Tibial nerve (tissue), 4 donors: Measurements from ENCODE around the gene KIDINS220. TPM values are rescaled to one million over a fixed set of nuclear protein-coding genes. Genes with fewer than 3 reads are reported as not detected.

Experiments
- DNase-seq, 2 donors: peaks; one replicate each; pipeline ENCODE4 v3.0.0-alpha.2; 2019; ENCODE audit warnings: low spot score in 2 of 2
- H3K27ac ChIP-seq, 4 donors: fragments of 200-600 bp; sonication (generic) in 3 of 4; one replicate each; pipeline ENCODE4 v1.5.1; 2017 to 2019; ENCODE audit warnings: mild to moderate bottlenecking in 1 of 4
- H3K27me3 ChIP-seq, 2 donors: fragments of 200-600 bp; sonication (generic) in 1 of 2; one replicate each; pipeline versions ENCODE4 v1.5.1 to v1.6.0; 2017 to 2019
- H3K36me3 ChIP-seq, 3 donors: fragments of 200-600 bp; sonication (generic); one replicate each; pipeline ENCODE4 v1.5.1; 2018 to 2019
- H3K4me1 ChIP-seq, 4 donors: fragments of 200-600 bp; sonication (generic) in 3 of 4; one replicate each; pipeline ENCODE4 v1.5.1; 2017 to 2019
- H3K4me3 ChIP-seq, 4 donors: fragments of 200-600 bp; sonication (generic) in 3 of 4; one replicate each; pipeline ENCODE4 v1.5.1; 2017 to 2019; ENCODE audit warnings: mild to moderate bottlenecking in 1 of 4, moderate library complexity in 1 of 4
- H3K9me3 ChIP-seq, 4 donors: fragments of 200-600 bp; sonication (generic) in 3 of 4; one replicate each; pipeline ENCODE4 v1.5.1; 2017 to 2019
- EP300 ChIP-seq, 2 donors: sonication (generic); formaldehyde crosslinking; IDR thresholded peaks; one replicate each; pipeline ENCODE4 v1.6.1; 2017; ENCODE audit warnings: antibody characterized with exemption in 2 of 2, mild to moderate bottlenecking in 1 of 2
- POLR2A ChIP-seq, 2 donors: fragments of 450-650 bp; IDR thresholded peaks; one replicate each; pipeline ENCODE4 v1.6.1; 2017; ENCODE audit warnings: antibody characterized with exemption in 2 of 2, mild to moderate bottlenecking in 2 of 2, moderate library complexity in 2 of 2
- WGBS, 2 donors: methylation state at CpG; one replicate each; pipeline ENCODE4 v1.1.5; 2018; 5-methylcytosine and 5-hydroxymethylcytosine counted together
- total RNA-seq, 4 donors: library from RNA; depleted of rRNA; stranded (reverse); fragments of >200 nt; gene quantifications; one replicate each; pipeline ENCODE4 v1.1.0, GENCODE V29; 2016
- TF ChIP-seq, protein P1 (sequence below), 5 experiments: fragments of 200-600 bp in 3 of 5; fragments of 450-650 bp in 2 of 5; sonication (generic) in 3 of 5; IDR thresholded peaks; one replicate each; pipeline ENCODE4 v1.5.1; 2016 to 2019; ENCODE audit warnings: antibody characterized with exemption in 5 of 5, mild to moderate bottlenecking in 3 of 5, moderate library complexity in 2 of 5

KIDINS220 gene
- total RNA-seq, 4 donors from 2014 or later: 80.1 to 131 (median 109) TPM

DNA sequence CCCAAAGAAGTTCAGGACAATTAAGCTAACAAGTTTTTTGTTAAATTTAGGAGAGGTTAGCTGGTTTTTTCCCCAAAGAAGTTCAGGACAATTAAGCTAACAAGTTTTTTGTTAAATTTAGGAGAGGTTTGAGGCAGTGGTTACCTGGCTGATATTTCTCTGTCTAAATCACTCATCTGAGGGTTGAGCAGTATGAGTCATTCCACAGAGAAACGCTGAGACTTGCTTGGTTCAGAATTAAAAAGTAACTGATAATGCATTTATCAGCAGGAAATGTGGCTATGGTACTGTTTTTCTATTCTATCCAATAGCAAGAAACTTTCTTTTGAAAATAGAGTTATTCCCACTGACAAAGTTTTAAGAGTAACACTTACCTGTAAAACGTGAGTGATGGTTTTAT, 22.8 kb upstream of the KIDINS220 start:
- 83 to 91% methylated on average over 2 of the region's 2 CpGs for WGBS, 2 donors
- H3K9me3 ChIP-seq: no peaks in the 10 kb centered on the region
- DNase-seq: no peak
- H3K4me1 ChIP-seq: no peaks in the 10 kb centered on the region
- H3K27me3 ChIP-seq: no peaks in the 10 kb centered on the region
- H3K36me3 ChIP-seq: peaks cover 0 to 44% (median 0%) of the 10 kb centered on the region in 3 donors
- no peak overlapping the region for H3K27ac ChIP-seq
- TF ChIP-seq, protein P1, sequence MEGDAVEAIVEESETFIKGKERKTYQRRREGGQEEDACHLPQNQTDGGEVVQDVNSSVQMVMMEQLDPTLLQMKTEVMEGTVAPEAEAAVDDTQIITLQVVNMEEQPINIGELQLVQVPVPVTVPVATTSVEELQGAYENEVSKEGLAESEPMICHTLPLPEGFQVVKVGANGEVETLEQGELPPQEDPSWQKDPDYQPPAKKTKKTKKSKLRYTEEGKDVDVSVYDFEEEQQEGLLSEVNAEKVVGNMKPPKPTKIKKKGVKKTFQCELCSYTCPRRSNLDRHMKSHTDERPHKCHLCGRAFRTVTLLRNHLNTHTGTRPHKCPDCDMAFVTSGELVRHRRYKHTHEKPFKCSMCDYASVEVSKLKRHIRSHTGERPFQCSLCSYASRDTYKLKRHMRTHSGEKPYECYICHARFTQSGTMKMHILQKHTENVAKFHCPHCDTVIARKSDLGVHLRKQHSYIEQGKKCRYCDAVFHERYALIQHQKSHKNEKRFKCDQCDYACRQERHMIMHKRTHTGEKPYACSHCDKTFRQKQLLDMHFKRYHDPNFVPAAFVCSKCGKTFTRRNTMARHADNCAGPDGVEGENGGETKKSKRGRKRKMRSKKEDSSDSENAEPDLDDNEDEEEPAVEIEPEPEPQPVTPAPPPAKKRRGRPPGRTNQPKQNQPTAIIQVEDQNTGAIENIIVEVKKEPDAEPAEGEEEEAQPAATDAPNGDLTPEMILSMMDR (IDR thresholded peaks at IDR 0.05): no peak
- TF ChIP-seq POLR2A (IDR thresholded peaks at IDR 0.05): no peak
- TF ChIP-seq EP300 (IDR thresholded peaks at IDR 0.05): no peak
- no peak overlapping the region for H3K4me3 ChIP-seq

DNA sequence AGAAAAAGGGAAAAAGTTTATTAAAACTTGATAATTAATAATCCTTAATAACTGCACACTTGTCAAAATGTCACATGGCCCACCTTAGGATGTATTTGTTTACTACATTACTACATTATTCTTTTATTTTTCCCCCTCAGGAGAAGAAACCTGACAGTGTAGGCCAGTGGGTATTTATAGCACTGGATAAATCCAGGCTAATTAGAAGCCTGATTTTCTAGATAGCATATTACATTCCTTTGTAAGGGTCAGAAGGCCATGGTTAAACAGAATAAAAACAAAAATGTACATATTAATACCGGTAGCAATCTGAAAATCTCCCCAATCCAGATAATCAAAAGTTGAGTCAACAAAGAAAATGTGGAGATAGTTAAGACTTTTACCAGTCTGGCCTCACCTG, 21.5 kb upstream of the KIDINS220 start:
- DNase-seq: no peak
- H3K27ac ChIP-seq: no peak overlapping the region
- WGBS, 2 donors: 23 to 33% methylated on average over 1 of the region's 1 CpG
- H3K36me3 ChIP-seq: peaks cover 0 to 44% (median 0%) of the 10 kb centered on the region in 3 donors
- H3K4me1 ChIP-seq: no peaks in the 10 kb centered on the region
- H3K9me3 ChIP-seq: no peaks in the 10 kb centered on the region
- no peaks in the 10 kb centered on the region for H3K27me3 ChIP-seq
- no peak for TF ChIP-seq POLR2A (IDR thresholded peaks at IDR 0.05)
- no peak for TF ChIP-seq EP300 (IDR thresholded peaks at IDR 0.05)
- TF ChIP-seq, protein P1 (IDR thresholded peaks at IDR 0.05): no peak
- H3K4me3 ChIP-seq: no peak overlapping the region

GRCh38 chr2:8858264-8858663, 20.9 kb upstream of the KIDINS220 start:
- 94 to 95% methylated on average over 7 of the region's 7 CpGs for WGBS, 2 donors
- Histone ChIP-seq H3K4me1 (no peaks in the 10 kb centered on the region), H3K4me3 (no peak overlapping the region), H3K9me3 (no peaks in the 10 kb centered on the region), H3K27me3 (no peaks in the 10 kb centered on the region), H3K36me3 (peaks cover 0 to 37% (median 0%) of the 10 kb centered on the region in 3 donors), H3K27ac (no peak overlapping the region)
- TF ChIP-seq, protein P1 (IDR thresholded peaks at IDR 0.05): no peak
- no peak for TF ChIP-seq POLR2A (IDR thresholded peaks at IDR 0.05)
- no peak for TF ChIP-seq EP300 (IDR thresholded peaks at IDR 0.05)
- DNase-seq: no peak

DNA sequence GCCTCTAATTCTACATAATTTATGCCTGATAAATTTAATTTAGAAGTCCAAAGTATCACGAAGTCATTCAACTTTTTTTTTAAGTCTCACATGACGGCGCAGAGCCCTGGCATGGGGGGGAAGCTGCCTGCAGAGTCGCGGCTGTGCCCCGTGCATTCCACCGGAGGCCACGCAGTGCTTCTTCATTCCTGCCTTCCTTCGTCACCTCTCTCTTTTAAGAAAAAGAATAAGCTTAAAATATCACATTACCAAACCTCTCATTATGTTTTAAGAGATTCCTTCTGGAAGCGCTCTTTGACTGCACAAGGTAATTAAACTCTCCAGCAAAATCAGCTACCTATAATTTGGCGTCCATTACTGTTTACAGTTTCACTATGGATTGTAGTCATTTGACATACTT, 20.3 kb upstream of the KIDINS220 start:
- 93 to 96% methylated on average over 11 of the region's 11 CpGs for WGBS, 2 donors
- H3K27me3 ChIP-seq: no peaks in the 10 kb centered on the region
- TF ChIP-seq POLR2A (IDR thresholded peaks at IDR 0.05): no peak
- H3K4me1 ChIP-seq: no peaks in the 10 kb centered on the region
- DNase-seq: no peak
- peaks cover 0 to 34% (median 0%) of the 10 kb centered on the region in 3 donors for H3K36me3 ChIP-seq
- H3K4me3 ChIP-seq: no peak overlapping the region
- no peaks in the 10 kb centered on the region for H3K9me3 ChIP-seq
- no peak overlapping the region for H3K27ac ChIP-seq

- H3K27me3 ChIP-seq: no peaks in the 10 kb centered on the region
- H3K4me1 ChIP-seq: no peaks in the 10 kb centered on the region
- TF ChIP-seq POLR2A (IDR thresholded peaks at IDR 0.05): no peak
- no peak for TF ChIP-seq EP300 (IDR thresholded peaks at IDR 0.05)
- TF ChIP-seq, protein P1 (IDR thresholded peaks at IDR 0.05): no peak
- 92 to 96% methylated on average over 2 of the region's 2 CpGs for WGBS, 2 donors
- DNase-seq: no peak
- no peaks in the 10 kb centered on the region for H3K9me3 ChIP-seq
- H3K36me3 ChIP-seq: peaks cover 0 to 20% (median 0%) of the 10 kb centered on the region in 3 donors
- H3K27ac ChIP-seq: no peak overlapping the region
- no peak overlapping the region for H3K4me3 ChIP-seq
Observed at GRCh38 chr2:8856176-8856575, 18.8 kb upstream of the KIDINS220 start.

- no peak for DNase-seq
- no peaks in the 10 kb centered on the region for H3K9me3 ChIP-seq
- H3K27ac ChIP-seq: no peak overlapping the region
- peaks cover 0 to 16% (median 0%) of the 10 kb centered on the region in 3 donors for H3K36me3 ChIP-seq
- WGBS, 2 donors: 86 to 96% methylated on average over 3 of the region's 3 CpGs
- TF ChIP-seq POLR2A (IDR thresholded peaks at IDR 0.05) (no peak), EP300 (IDR thresholded peaks at IDR 0.05) (no peak)
- TF ChIP-seq, protein P1 (IDR thresholded peaks at IDR 0.05): no peak
- H3K4me3 ChIP-seq: no peak overlapping the region
- no peaks in the 10 kb centered on the region for H3K4me1 ChIP-seq
- H3K27me3 ChIP-seq: no peaks in the 10 kb centered on the region
Observed at GRCh38 chr2:8855010-8855409, 17.6 kb upstream of the KIDINS220 start.
